ENCODE measurements around the gene KIF20A. TPM values are rescaled to one million over a fixed set of nuclear protein-coding genes. Genes with fewer than 3 reads are reported as not detected.
"Not testable (repeated sequence)": the region's sequence is repeated elsewhere in the genome, so short reads cannot be mapped to it uniquely, and the experiment has no call there.

The KIF20A gene
- total RNA-seq, 2 donors from 2014 or later = 0.77 to 8.0 TPM

DNA sequence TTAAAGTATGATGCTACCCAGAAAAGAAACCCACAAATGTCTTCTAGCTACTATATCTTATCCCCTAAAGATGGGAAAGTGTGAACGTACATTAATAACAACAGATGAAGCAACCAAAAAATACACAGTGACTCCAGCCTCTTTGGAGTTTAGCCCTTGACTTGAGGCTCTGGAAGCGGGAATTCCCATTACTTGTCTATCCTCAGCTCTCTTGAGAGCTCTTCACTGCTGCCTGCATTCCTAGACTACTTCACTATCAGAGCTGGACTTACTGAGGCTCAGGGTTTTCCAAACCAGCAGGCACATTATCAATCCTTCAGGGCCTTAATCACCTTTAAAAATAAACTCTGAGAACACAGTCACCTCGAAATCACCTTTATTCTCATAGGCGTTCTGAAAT lies 38.6 kb upstream of the KIF20A start:
- H3K9me3 ChIP-seq = no peaks in the 10 kb centered on the region
- intact Hi-C loops (cut with DNase I) = no loop called here
- TF ChIP-seq, protein P1, sequence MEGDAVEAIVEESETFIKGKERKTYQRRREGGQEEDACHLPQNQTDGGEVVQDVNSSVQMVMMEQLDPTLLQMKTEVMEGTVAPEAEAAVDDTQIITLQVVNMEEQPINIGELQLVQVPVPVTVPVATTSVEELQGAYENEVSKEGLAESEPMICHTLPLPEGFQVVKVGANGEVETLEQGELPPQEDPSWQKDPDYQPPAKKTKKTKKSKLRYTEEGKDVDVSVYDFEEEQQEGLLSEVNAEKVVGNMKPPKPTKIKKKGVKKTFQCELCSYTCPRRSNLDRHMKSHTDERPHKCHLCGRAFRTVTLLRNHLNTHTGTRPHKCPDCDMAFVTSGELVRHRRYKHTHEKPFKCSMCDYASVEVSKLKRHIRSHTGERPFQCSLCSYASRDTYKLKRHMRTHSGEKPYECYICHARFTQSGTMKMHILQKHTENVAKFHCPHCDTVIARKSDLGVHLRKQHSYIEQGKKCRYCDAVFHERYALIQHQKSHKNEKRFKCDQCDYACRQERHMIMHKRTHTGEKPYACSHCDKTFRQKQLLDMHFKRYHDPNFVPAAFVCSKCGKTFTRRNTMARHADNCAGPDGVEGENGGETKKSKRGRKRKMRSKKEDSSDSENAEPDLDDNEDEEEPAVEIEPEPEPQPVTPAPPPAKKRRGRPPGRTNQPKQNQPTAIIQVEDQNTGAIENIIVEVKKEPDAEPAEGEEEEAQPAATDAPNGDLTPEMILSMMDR (IDR thresholded peaks at IDR 0.05) = no peak
- TF ChIP-seq POLR2A (IDR thresholded peaks at IDR 0.05) = no peak
- H3K27ac ChIP-seq = no peak overlapping the region
- no peaks in the 10 kb centered on the region for H3K36me3 ChIP-seq
- WGBS = 78% methylated on average over 4 of the region's 4 CpGs
- no peaks in the 10 kb centered on the region for H3K27me3 ChIP-seq (replicated peaks; ENCODE audit: insufficient read depth)
- DNase-seq (ENCODE audit: low spot score) = no peak
- H3K4me1 ChIP-seq (replicated peaks) = no peaks in the 10 kb centered on the region
- H3K4me3 ChIP-seq = no peak overlapping the region

DNA sequence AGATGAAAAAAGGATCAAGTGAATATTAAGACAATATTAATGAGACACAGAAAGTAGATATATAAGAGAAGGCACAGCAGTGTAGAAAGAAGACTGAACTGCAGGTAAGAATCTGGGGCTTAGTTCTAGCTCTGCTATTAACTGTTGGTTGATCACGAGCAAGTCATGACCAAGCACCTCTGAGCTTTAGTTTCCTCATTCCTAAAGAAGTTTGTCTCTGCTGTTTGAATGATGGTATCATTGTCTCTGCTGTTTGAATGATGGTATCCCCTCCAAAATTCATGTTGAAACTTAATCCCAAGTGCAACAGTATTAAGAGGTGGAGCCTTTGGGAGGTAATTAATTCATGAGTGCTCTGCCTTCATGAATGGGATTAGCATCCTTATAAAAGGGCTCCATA lies 37.2 kb upstream of the KIF20A start:
- Histone ChIP-seq H3K4me3 (no peak overlapping the region), H3K4me1 (replicated peaks) (no peaks in the 10 kb centered on the region), H3K9me3 (no peaks in the 10 kb centered on the region), H3K27me3 (replicated peaks; ENCODE audit: insufficient read depth) (no peaks in the 10 kb centered on the region), H3K36me3 (no peaks in the 10 kb centered on the region), H3K27ac (no peak overlapping the region)
- no peak for DNase-seq (ENCODE audit: low spot score)
- WGBS = 33% methylated on average over 1 of the region's 1 CpG
- TF ChIP-seq POLR2A (IDR thresholded peaks at IDR 0.05) (no peak), POLR2AphosphoS5 (IDR thresholded peaks at IDR 0.05) (no peak)
- TF ChIP-seq, protein P1 (IDR thresholded peaks at IDR 0.05) = no peak
- intact Hi-C loops (cut with DNase I) = no loop called here

DNA sequence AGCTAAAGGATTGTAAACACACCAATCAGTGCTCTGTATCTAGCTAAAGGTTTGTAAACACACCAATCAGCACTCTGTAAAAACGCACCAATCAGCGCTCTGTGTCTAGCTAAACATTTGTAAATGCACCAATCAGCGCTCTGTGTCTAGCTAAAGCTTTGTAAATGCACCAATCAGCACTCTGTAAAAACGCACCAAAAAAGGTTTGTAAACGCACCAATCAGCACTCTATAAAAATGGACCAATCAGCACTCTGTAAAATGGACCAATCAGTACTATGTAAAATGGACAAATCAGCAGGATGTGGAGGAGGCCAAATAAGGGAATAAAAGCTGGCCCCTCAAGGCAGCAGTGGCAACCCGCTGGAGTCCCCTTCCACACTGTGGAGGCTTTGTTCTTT lies 35.3 kb upstream of the KIF20A start:
- DNase-seq (ENCODE audit: low spot score); H3K9me3 ChIP-seq; H3K27me3 ChIP-seq (replicated peaks; ENCODE audit: insufficient read depth); intact Hi-C loops (cut with DNase I); H3K36me3 ChIP-seq; H3K27ac ChIP-seq; H3K4me3 ChIP-seq; H3K4me1 ChIP-seq (replicated peaks): not testable (repeated sequence)
- WGBS = 92% methylated on average over 6 of the region's 6 CpGs

DNA sequence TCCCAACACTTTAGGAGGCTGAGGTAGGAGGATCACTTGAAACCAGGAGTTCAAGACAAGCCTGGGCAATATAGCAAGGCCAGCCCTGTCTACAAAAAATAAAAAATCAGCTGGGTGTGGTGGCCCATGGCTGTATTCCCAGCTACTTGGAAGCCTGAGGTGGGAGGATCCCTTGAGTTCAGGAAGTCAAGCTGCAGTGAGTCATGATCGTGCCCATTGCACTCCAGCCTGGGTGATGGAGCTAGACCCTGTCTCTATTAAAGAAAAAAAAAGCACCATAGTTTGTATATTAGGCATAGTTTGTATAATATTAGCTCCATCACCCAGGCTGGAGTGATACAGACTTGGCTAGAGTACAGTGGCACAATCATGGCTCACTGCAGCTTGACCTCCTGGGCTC lies 30.1 kb upstream of the KIF20A start:
- Histone ChIP-seq H3K4me1 (replicated peaks) (no peaks in the 10 kb centered on the region), H3K27me3 (replicated peaks; ENCODE audit: insufficient read depth) (no peaks in the 10 kb centered on the region), H3K4me3 (no peak overlapping the region), H3K9me3 (no peaks in the 10 kb centered on the region), H3K36me3 (no peaks in the 10 kb centered on the region), H3K27ac (no peak overlapping the region)
- WGBS = 68% methylated on average over 1 of the region's 1 CpG
- intact Hi-C loops (cut with DNase I) = no loop called here
- TF ChIP-seq POLR2AphosphoS5 (IDR thresholded peaks at IDR 0.05) (no peak), POLR2A (IDR thresholded peaks at IDR 0.05) (no peak)
- TF ChIP-seq, protein P1 (IDR thresholded peaks at IDR 0.05) = no peak
- DNase-seq (ENCODE audit: low spot score) = no peak

DNA sequence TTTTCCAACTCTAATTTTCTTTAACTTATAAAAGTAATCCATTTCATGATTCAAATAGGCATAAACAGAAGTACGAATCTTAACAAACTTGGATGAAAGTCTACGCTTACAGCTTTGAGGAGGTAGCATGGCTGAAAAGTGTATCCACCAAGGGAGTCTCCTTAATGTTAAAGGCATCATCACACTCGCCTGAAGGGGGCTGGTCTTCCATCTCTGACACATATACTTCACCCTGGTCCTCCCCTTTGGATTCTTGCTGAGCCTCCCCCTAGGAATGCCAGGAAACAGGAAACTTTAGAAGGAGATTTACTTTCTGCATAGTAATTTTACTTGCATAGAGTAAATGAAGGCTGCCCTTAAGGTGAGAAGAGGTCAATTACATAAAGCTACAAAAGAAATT lies 29.4 kb upstream of the KIF20A start:
- TF ChIP-seq POLR2AphosphoS5 (IDR thresholded peaks at IDR 0.05) (no peak), POLR2A (IDR thresholded peaks at IDR 0.05) (no peak)
- TF ChIP-seq, protein P1 (IDR thresholded peaks at IDR 0.05) = no peak
- Histone ChIP-seq H3K27me3 (replicated peaks; ENCODE audit: insufficient read depth) (no peaks in the 10 kb centered on the region), H3K27ac (no peak overlapping the region), H3K4me3 (no peak overlapping the region), H3K4me1 (replicated peaks) (no peaks in the 10 kb centered on the region), H3K9me3 (no peaks in the 10 kb centered on the region), H3K36me3 (no peaks in the 10 kb centered on the region)
- 46% methylated on average over 3 of the region's 3 CpGs for WGBS
- intact Hi-C loops (cut with DNase I) = no loop called here
- no peak for DNase-seq (ENCODE audit: low spot score)

DNA sequence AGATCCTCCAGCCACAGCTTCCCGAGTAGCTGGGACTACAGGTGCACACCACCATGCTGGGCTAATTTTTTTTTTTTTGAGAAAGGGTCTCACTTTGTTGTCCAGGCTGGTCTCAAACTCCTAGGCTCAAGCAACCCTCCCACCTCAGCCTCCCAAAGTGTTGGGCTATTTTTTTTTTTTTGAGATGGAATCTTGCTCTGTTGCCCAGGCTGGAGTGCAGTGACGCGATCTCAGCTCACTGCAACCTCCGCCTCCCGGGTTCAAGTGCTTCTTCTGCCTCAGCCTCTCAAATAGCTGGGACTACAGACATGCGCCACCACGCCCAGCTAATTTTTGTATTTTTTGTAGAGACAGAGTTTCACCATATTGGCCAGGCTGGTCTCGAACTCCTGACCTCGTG lies 22.9 kb upstream of the KIF20A start:
- H3K4me1 ChIP-seq (replicated peaks); intact Hi-C loops (cut with DNase I); H3K4me3 ChIP-seq; DNase-seq (ENCODE audit: low spot score); H3K27ac ChIP-seq; H3K9me3 ChIP-seq; H3K27me3 ChIP-seq (replicated peaks; ENCODE audit: insufficient read depth): not testable (repeated sequence)
- WGBS = 94% methylated on average over 9 of the region's 9 CpGs
- H3K36me3 ChIP-seq = peaks cover 0 to 15% of the 10 kb centered on the region in 2 donors
